CD14-positive monocyte (primary cell): ENCODE data around the gene SEZ6L. TPM values are rescaled to one million over a fixed set of nuclear protein-coding genes. Genes with fewer than 3 reads are reported as not detected.

ENCODE experiments used
- DNase-seq, 3 donors: peaks; one replicate each; pipeline ENCODE4 v3.0.0-alpha.2; 2011 to 2022
- H2AFZ ChIP-seq: 2 replicates; pipeline ENCODE4 v1.6.0; 2012; ENCODE audit warnings: mild to moderate bottlenecking, low read depth, low read length, inconsistent platforms; ENCODE audit not compliant: insufficient read depth, poor library complexity, severe bottlenecking
- H3K27ac ChIP-seq, 2 donors: 1 replicate in 1 of 2; 2 replicates in 1 of 2; pipeline ENCODE4 v1.5.1; 2012 to 2013; ENCODE audit warnings: low read length in 2 of 2, control low read depth in 1 of 2, inconsistent platforms in 1 of 2, low read depth in 1 of 2, mild to moderate bottlenecking in 1 of 2
- H3K27me3 ChIP-seq, 2 donors: one replicate each; pipeline versions ENCODE4 v1.6.0 to v1.6.1; 2011 to 2013; ENCODE audit warnings: low read length in 2 of 2; ENCODE audit not compliant: control insufficient read depth in 2 of 2, insufficient read depth in 2 of 2
- H3K36me3 ChIP-seq, 2 donors: replicated peaks in 1 of 2; 1 replicate in 1 of 2; 2 replicates in 1 of 2; pipeline versions ENCODE4 v1.5.1 to v1.6.1; 2012 to 2013; ENCODE audit warnings: low read length in 2 of 2, control low read depth in 1 of 2, inconsistent platforms in 1 of 2, mild to moderate bottlenecking in 1 of 2; ENCODE audit not compliant: insufficient read depth in 2 of 2, control insufficient read depth in 1 of 2
- H3K4me1 ChIP-seq, 2 donors: 1 replicate in 1 of 2; 2 replicates in 1 of 2; pipeline versions ENCODE4 v1.5.1 to v1.6.1; 2012 to 2013; ENCODE audit warnings: low read length in 2 of 2, control low read depth in 1 of 2, inconsistent platforms in 1 of 2, mild to moderate bottlenecking in 1 of 2, moderate library complexity in 1 of 2; ENCODE audit not compliant: insufficient read depth in 2 of 2, control insufficient read depth in 1 of 2
- H3K4me2 ChIP-seq: replicated peaks from 2 replicates; pipeline ENCODE3; 2012; ENCODE audit warnings: low read length, moderate library complexity, mild to moderate bottlenecking; ENCODE audit not compliant: poor library complexity, severe bottlenecking; ENCODE audit errors: extremely low read depth
- H3K4me3 ChIP-seq, 3 experiments: fragments of 200-600 bp in 1 of 3; sonication (generic) in 1 of 3; replicated peaks in 1 of 3; 1 replicate in 2 of 3; 2 replicates in 1 of 3; pipeline ENCODE4 v1.5.1; 2011 to 2013; ENCODE audit warnings: low read length in 3 of 3, mild to moderate bottlenecking in 3 of 3, control low read depth in 2 of 3, low read depth in 2 of 3, inconsistent platforms in 1 of 3, moderate library complexity in 1 of 3
- H3K79me2 ChIP-seq: 2 replicates; pipeline ENCODE4 v1.6.0; 2012; ENCODE audit warnings: mild to moderate bottlenecking, control low read depth, inconsistent platforms, low read length, moderate library complexity; ENCODE audit not compliant: insufficient read depth
- H3K9ac ChIP-seq: 2 replicates; pipeline ENCODE4 v1.6.0; 2017; ENCODE audit warnings: low read length, mild to moderate bottlenecking; ENCODE audit not compliant: insufficient read depth, poor library complexity, severe bottlenecking
- H3K9me3 ChIP-seq, 2 donors: replicated peaks in 1 of 2; 1 replicate in 1 of 2; 2 replicates in 1 of 2; pipeline versions ENCODE4 v1.5.1 to v1.6.1; 2012 to 2013; ENCODE audit warnings: low read length in 2 of 2, control low read depth in 1 of 2; ENCODE audit not compliant: control insufficient read depth in 1 of 2, insufficient read depth in 1 of 2
- H4K20me1 ChIP-seq: 2 replicates; pipeline ENCODE4 v1.6.0; 2012; ENCODE audit warnings: mild to moderate bottlenecking, low read length, control low read depth, moderate library complexity; ENCODE audit not compliant: insufficient read depth
- H3K27ac Mint-ChIP-seq, 7 donors: one replicate each; pipeline ENCODE4 v1.8.0; 2020; ENCODE audit warnings: mild to moderate bottlenecking in 7 of 7, mixed read lengths in 7 of 7, moderate library complexity in 6 of 7, inconsistent platforms in 2 of 7
- H3K27me3 Mint-ChIP-seq, 3 donors: one replicate each; pipeline ENCODE4 v1.8.0; 2021 to 2022; ENCODE audit warnings: low read depth in 3 of 3, mild to moderate bottlenecking in 3 of 3, mixed read lengths in 3 of 3, moderate library complexity in 3 of 3, inconsistent platforms in 1 of 3
- H3K36me3 Mint-ChIP-seq, 2 donors: one replicate each; pipeline ENCODE4 v1.8.0; 2020; ENCODE audit warnings: mixed read lengths in 2 of 2, inconsistent platforms in 1 of 2, mild to moderate bottlenecking in 1 of 2
- H3K4me1 Mint-ChIP-seq: one replicate; pipeline ENCODE4 v1.8.0; 2020; ENCODE audit warnings: mild to moderate bottlenecking, mixed read lengths
- H3K4me3 Mint-ChIP-seq, 2 donors: one replicate each; pipeline ENCODE4 v1.8.0; 2020; ENCODE audit warnings: mild to moderate bottlenecking in 2 of 2, mixed read lengths in 2 of 2, moderate library complexity in 1 of 2
- H3K9me3 Mint-ChIP-seq, 7 donors: one replicate each; pipeline ENCODE4 v1.8.0; 2020 to 2022; ENCODE audit warnings: mixed read lengths in 7 of 7, mild to moderate bottlenecking in 6 of 7, moderate library complexity in 6 of 7, inconsistent platforms in 2 of 7
- WGBS: methylation state at CpG from one replicate; pipeline ENCODE4 v1.1.5; 2013; ENCODE audit warnings: missing lambda C conversion rate; ENCODE audit not compliant: insufficient coverage; 5-methylcytosine and 5-hydroxymethylcytosine counted together
- intact Hi-C, 2 donors: fragments of 100-400 bp; cut with micrococcal nuclease; formaldehyde crosslinking; loops; one replicate each; pipeline versions ENCODE4 v1.15.0 to v1.15.1; 2023
- polyA plus RNA-seq, 3 donors: library from polyadenylated mRNA; depleted of rRNA in 1 of 3; unstranded in 2 of 3; stranded (reverse) in 1 of 3; fragments of 300-500 nt in 2 of 3; fragments of >200 nt in 1 of 3; fragmentation: Illumina TruSeq in 2 of 3; gene quantifications; 1 replicate in 2 of 3; 2 replicates in 1 of 3; pipeline ENCODE4 v1.2.3, GENCODE V29; 2012 to 2021
- TF ChIP-seq, protein P1 (sequence below): fragments of 200-600 bp; IDR thresholded peaks from one replicate; pipeline ENCODE4 v1.8.0; 2022; ENCODE audit warnings: antibody characterized with exemption, mild to moderate bottlenecking

Gene SEZ6L
- polyA plus RNA-seq, 3 donors: 0.43 to 2.8 (median 0.71) TPM

GRCh38 chr22:26359156-26359555 lies 189.9 kb downstream of the SEZ6L start:
- no peak overlapping the region for H3K4me3 ChIP-seq
- no peak overlapping the region for H3K9ac ChIP-seq
- no peaks in the 10 kb centered on the region for H3K36me3 ChIP-seq
- no peak overlapping the region for H3K27ac ChIP-seq
- TF ChIP-seq, protein P1, sequence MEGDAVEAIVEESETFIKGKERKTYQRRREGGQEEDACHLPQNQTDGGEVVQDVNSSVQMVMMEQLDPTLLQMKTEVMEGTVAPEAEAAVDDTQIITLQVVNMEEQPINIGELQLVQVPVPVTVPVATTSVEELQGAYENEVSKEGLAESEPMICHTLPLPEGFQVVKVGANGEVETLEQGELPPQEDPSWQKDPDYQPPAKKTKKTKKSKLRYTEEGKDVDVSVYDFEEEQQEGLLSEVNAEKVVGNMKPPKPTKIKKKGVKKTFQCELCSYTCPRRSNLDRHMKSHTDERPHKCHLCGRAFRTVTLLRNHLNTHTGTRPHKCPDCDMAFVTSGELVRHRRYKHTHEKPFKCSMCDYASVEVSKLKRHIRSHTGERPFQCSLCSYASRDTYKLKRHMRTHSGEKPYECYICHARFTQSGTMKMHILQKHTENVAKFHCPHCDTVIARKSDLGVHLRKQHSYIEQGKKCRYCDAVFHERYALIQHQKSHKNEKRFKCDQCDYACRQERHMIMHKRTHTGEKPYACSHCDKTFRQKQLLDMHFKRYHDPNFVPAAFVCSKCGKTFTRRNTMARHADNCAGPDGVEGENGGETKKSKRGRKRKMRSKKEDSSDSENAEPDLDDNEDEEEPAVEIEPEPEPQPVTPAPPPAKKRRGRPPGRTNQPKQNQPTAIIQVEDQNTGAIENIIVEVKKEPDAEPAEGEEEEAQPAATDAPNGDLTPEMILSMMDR: no peak
- H4K20me1 ChIP-seq: no peaks in the 10 kb centered on the region
- H3K36me3 Mint-ChIP-seq: no peaks in the 10 kb centered on the region
- H3K27me3 Mint-ChIP-seq: peaks cover 0 to 11% (median 7%) of the 10 kb centered on the region in 3 donors
- H3K4me2 ChIP-seq: no peak overlapping the region
- intact Hi-C loops: no loop called here
- H3K4me1 ChIP-seq: peaks cover 3 to 7% of the 10 kb centered on the region in 2 donors
- H2AFZ ChIP-seq: no peak overlapping the region
- DNase-seq: no peak
- H3K27me3 ChIP-seq: no peaks in the 10 kb centered on the region
- H3K27ac Mint-ChIP-seq: no peak overlapping the region
- peaks cover 0 to 3% (median 0%) of the 10 kb centered on the region in 7 donors for H3K9me3 Mint-ChIP-seq
- no peaks in the 10 kb centered on the region for H3K9me3 ChIP-seq
- H3K4me1 Mint-ChIP-seq: peaks cover 3% of the 10 kb centered on the region
- 100% methylated on average over 4 of the region's 4 CpGs for WGBS
- no peaks in the 10 kb centered on the region for H3K79me2 ChIP-seq
- no peak overlapping the region for H3K4me3 Mint-ChIP-seq

- H3K4me3 ChIP-seq: no peak overlapping the region
- Mint-ChIP-seq H3K36me3 (no peaks in the 10 kb centered on the region), H3K27me3 (peaks cover 0 to 6% (median 3%) of the 10 kb centered on the region in 3 donors), H3K4me3 (peak overlapping the region in 1 of 2 donors; percentile 4), H3K27ac (no peak overlapping the region), H3K9me3 (peaks cover 0 to 2% (median 0%) of the 10 kb centered on the region in 7 donors), H3K4me1 (peaks cover 3% of the 10 kb centered on the region)
- intact Hi-C loops: no loop called here
- peak; percentile 52 to 69 (median 64) for DNase-seq
- H3K79me2 ChIP-seq: no peaks in the 10 kb centered on the region
- 11% methylated on average over 11 of the region's 17 CpGs for WGBS
- H3K4me1 ChIP-seq: peaks cover 3 to 7% of the 10 kb centered on the region in 2 donors
- no peak overlapping the region for H3K27ac ChIP-seq
- no peaks in the 10 kb centered on the region for H4K20me1 ChIP-seq
- H3K36me3 ChIP-seq: no peaks in the 10 kb centered on the region
- peak overlapping the region; percentile 62 for H2AFZ ChIP-seq
- H3K9me3 ChIP-seq: no peaks in the 10 kb centered on the region
- TF ChIP-seq, protein P1: peak; percentile 95
- no peaks in the 10 kb centered on the region for H3K27me3 ChIP-seq
- H3K4me2 ChIP-seq: no peak overlapping the region
- H3K9ac ChIP-seq: no peak overlapping the region
Measured at GRCh38 chr22:26360169-26360885, 191.1 kb downstream of the SEZ6L start.
